WTC11 (cell line): ENCODE results near the gene CMTR1. TPM values are rescaled to one million over a fixed set of nuclear protein-coding genes. Genes with fewer than 3 reads are reported as not detected.

ENCODE experiments used
- ATAC-seq: fragments of 200-7000 bp; cut with Tn5 transposase; 2 replicates; pipeline ENCODE4 v1.10.0; 2021; ENCODE audit warnings: mild to moderate bottlenecking, moderate library complexity
- Bru-seq: library from RNA; stranded (reverse); fragments of 400-500 nt; gene quantifications from one replicate; lab custom pipeline; 2021; lab: Mats Ljungman, UMichigan
- CTCF ChIA-PET: fragments of 300-600 bp; sonication (Branson Sonifier 250); formaldehyde crosslinking; loops from one replicate; lab custom pipeline; 2021; ENCODE audit warnings: antibody characterized with exemption; lab: Charles Lee
- POLR2A ChIA-PET: fragments of 350-600 bp; sonication (Branson Sonifier 250); formaldehyde crosslinking; loops from one replicate; lab custom pipeline; 2021; ENCODE audit warnings: antibody characterized with exemption; lab: Charles Lee
- DNase-seq: peaks from one replicate; pipeline ENCODE4 v3.0.0; 2021; ENCODE audit warnings: low spot score
- H3K27ac Mint-ChIP-seq: 2 replicates; pipeline ENCODE4 v1.8.0; 2021; ENCODE audit warnings: mixed read lengths
- H3K27me3 Mint-ChIP-seq: 2 replicates; pipeline ENCODE4 v1.8.0; 2021; ENCODE audit warnings: low read depth, mild to moderate bottlenecking, moderate library complexity, mixed read lengths
- H3K36me3 Mint-ChIP-seq: 2 replicates; pipeline ENCODE4 v1.8.0; 2021; ENCODE audit warnings: mixed read lengths
- H3K4me1 Mint-ChIP-seq: 2 replicates; pipeline ENCODE4 v1.8.0; 2022; ENCODE audit warnings: mixed read lengths
- H3K4me3 Mint-ChIP-seq: 2 replicates; pipeline ENCODE4 v1.8.0; 2021; ENCODE audit warnings: mild to moderate bottlenecking, moderate library complexity, mixed read lengths
- H3K9me3 Mint-ChIP-seq: 2 replicates; pipeline ENCODE4 v1.8.0; 2021; ENCODE audit warnings: mixed read lengths
- CREB1 ChIP-seq: sonication (generic); formaldehyde crosslinking; IDR thresholded peaks from 2 replicates; pipeline ENCODE4 v1.8.0; 2023; ENCODE audit warnings: mild to moderate bottlenecking, missing genetic modification reagents
- HMGA2 ChIP-seq: fragments of 250-450 bp; sonication (Bioruptor Pico); IDR thresholded peaks from 2 replicates; pipeline ENCODE4 v1.4.0; 2021; ENCODE audit warnings: mild to moderate bottlenecking, moderate library complexity
- MXD4 ChIP-seq: fragments of 250-450 bp; sonication (Bioruptor Pico); IDR thresholded peaks from 2 replicates; pipeline ENCODE4 v1.8.0; 2021; ENCODE audit warnings: mild to moderate bottlenecking, moderate library complexity, borderline replicate concordance
- NR3C1 ChIP-seq: sonication (generic); formaldehyde crosslinking; conservative IDR thresholded peaks from 2 replicates; pipeline ENCODE4 v1.8.1; 2023; ENCODE audit warnings: low read depth, mild to moderate bottlenecking, missing genetic modification reagents
- PRRX2 ChIP-seq: fragments of 250-450 bp; sonication (Bioruptor Pico); IDR thresholded peaks from 2 replicates; pipeline ENCODE4 v1.8.0; 2021; ENCODE audit warnings: mild to moderate bottlenecking
- RELA ChIP-seq: sonication (generic); formaldehyde crosslinking; IDR thresholded peaks from 2 replicates; pipeline ENCODE4 v1.8.1; 2022; ENCODE audit warnings: missing genetic modification reagents, mild to moderate bottlenecking, borderline replicate concordance
- SMAD3 ChIP-seq: sonication (generic); formaldehyde crosslinking; IDR thresholded peaks from 2 replicates; pipeline ENCODE4 v1.8.0; 2022; ENCODE audit warnings: missing genetic modification reagents, mild to moderate bottlenecking, borderline replicate concordance
- TEAD4 ChIP-seq: sonication (generic); formaldehyde crosslinking; IDR thresholded peaks from 2 replicates; pipeline ENCODE4 v1.8.0; 2022; ENCODE audit warnings: mild to moderate bottlenecking, missing genetic modification reagents
- ZNF219 ChIP-seq: sonication (generic); formaldehyde crosslinking; IDR thresholded peaks from 2 replicates; pipeline ENCODE4 v1.8.0; 2023; ENCODE audit warnings: missing genetic modification reagents, mild to moderate bottlenecking, borderline replicate concordance
- ZNF671 ChIP-seq: fragments of 250-450 bp; sonication (Bioruptor Pico); IDR thresholded peaks from 2 replicates; pipeline ENCODE4 v1.8.0; 2021; ENCODE audit warnings: mild to moderate bottlenecking
- long read RNA-seq, 3 experiments: library from RNA in 1 of 3; library from capped mRNA in 1 of 3; library from polyadenylated mRNA in 1 of 3; unstranded in 2 of 3; stranded (forward) in 1 of 3; transcript quantifications; one replicate each; pipeline ENCODE4 v2.0.0, GENCODE V29; 2021
- total RNA-seq: library from RNA; stranded (reverse); gene quantifications from 3 replicates; pipeline ENCODE4 v1.2.3, GENCODE V29; 2021
- TF ChIP-seq, protein P1 (sequence below): sonication (generic); formaldehyde crosslinking; IDR thresholded peaks from 2 replicates; pipeline ENCODE4 v1.8.0; 2023; ENCODE audit warnings: missing genetic modification reagents, mild to moderate bottlenecking, borderline replicate concordance
- TF ChIP-seq, protein P2 (sequence below): sonication (generic); formaldehyde crosslinking; IDR thresholded peaks from 2 replicates; pipeline ENCODE4 v1.8.0; 2022; ENCODE audit warnings: mild to moderate bottlenecking, missing genetic modification reagents
- TF ChIP-seq, protein P3 (sequence below): sonication (generic); formaldehyde crosslinking; IDR thresholded peaks from 2 replicates; pipeline ENCODE4 v1.8.1; 2022; ENCODE audit warnings: mild to moderate bottlenecking, moderate library complexity, missing genetic modification reagents
- TF ChIP-seq, protein P4 (sequence below): sonication (generic); formaldehyde crosslinking; IDR thresholded peaks from 2 replicates; pipeline ENCODE4 v1.8.0; 2022; ENCODE audit warnings: missing genetic modification reagents
- TF ChIP-seq, protein P5 (sequence below): sonication (generic); formaldehyde crosslinking; IDR thresholded peaks from 2 replicates; pipeline ENCODE4 v1.8.1; 2023; ENCODE audit warnings: mild to moderate bottlenecking, missing genetic modification reagents

CMTR1 gene, protein sequence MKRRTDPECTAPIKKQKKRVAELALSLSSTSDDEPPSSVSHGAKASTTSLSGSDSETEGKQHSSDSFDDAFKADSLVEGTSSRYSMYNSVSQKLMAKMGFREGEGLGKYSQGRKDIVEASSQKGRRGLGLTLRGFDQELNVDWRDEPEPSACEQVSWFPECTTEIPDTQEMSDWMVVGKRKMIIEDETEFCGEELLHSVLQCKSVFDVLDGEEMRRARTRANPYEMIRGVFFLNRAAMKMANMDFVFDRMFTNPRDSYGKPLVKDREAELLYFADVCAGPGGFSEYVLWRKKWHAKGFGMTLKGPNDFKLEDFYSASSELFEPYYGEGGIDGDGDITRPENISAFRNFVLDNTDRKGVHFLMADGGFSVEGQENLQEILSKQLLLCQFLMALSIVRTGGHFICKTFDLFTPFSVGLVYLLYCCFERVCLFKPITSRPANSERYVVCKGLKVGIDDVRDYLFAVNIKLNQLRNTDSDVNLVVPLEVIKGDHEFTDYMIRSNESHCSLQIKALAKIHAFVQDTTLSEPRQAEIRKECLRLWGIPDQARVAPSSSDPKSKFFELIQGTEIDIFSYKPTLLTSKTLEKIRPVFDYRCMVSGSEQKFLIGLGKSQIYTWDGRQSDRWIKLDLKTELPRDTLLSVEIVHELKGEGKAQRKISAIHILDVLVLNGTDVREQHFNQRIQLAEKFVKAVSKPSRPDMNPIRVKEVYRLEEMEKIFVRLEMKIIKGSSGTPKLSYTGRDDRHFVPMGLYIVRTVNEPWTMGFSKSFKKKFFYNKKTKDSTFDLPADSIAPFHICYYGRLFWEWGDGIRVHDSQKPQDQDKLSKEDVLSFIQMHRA
- total RNA-seq (33.3 to 38.6 TPM (median 35.8 TPM) in 3 replicates), Bru-seq, nascent RNA (percentile 73 among the genes with signal in this experiment)
- long read RNA-seq, experiment 1, full-length matches to known transcripts, result 90 of 147 reads
- long read RNA-seq, experiment 1, partial matches to known transcripts, result 23 of 147 reads
- long read RNA-seq, experiment 1, other reads (novel, unspliced or antisense), result 34 of 147 reads
- long read RNA-seq, experiment 2, full-length matches to known transcripts, result 8 of 34 reads
- long read RNA-seq, experiment 2, partial matches to known transcripts, result 20 of 34 reads
- long read RNA-seq, experiment 2, other reads (novel, unspliced or antisense), result 6 of 34 reads
- long read RNA-seq, experiment 3, partial matches to known transcripts, result 0 of 2 reads
- long read RNA-seq, experiment 3, other reads (novel, unspliced or antisense), result 2 of 2 reads

DNA sequence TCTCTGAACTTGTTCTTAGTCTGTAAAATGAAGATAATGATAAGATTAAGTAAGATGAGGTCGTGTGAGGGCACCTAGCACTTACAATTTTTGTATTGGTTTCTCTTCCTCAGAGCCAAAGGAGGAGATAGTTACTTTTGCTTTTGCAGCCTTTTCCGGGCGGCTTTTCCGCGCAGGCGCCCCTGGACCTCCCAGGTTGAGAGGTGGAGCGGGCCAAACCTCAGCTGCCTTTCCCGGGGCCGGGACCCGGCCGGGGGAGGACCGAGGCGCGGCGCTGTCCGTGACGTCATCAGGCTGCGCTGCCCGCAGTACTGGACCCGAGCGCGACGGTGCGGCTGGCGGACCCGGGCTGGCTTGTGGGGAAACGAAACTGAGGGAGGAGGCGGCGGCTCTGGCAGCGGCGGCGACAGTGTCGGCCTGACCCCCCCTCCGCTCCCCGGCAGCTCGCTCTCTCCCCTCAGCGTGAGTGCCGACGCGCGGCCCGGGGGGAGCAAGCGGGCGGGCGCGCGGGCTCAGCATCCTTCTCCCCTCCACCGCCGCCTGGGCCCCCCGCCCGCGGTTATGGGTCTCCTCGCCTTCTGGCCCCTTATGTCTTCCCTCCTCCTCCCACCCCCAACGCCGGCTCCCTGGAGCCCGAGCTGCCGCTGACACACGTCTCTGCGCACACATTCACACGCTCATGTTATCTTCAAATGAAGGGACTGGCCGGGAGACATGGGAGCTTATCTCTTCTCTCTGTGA, at the start of gene CMTR1:
TSS of gene CMTR1 (plus strand) at position 306 of the 741 bp plus-strand sequence. CDS start 2,409 bp downstream, outside the sequence.
- DNase-seq (peak; percentile 96), ATAC-seq (peak; percentile 98)
- H3K27ac Mint-ChIP-seq, result peak within 1 kb of the TSS; percentile 70
- peak within 1 kb of the TSS; percentile 71 for H3K4me3 Mint-ChIP-seq
- ChIA-PET POLR2A (interaction anchor here (0.6 to 1.5 kb wide), 4 partner anchors 10 to 108 kb away, joined by 3 to 5 read pairs (median 3); no protein-coding TSS in a partner anchor), CTCF (interaction anchor here (0.8 to 1.8 kb wide), 2 partner anchors 83 to 215 kb away, joined by 3 to 7 read pairs; no protein-coding TSS in a partner anchor)
- H3K36me3 Mint-ChIP-seq, result peaks cover 6% of the 10 kb centered on the region
- no peaks in the 10 kb centered on the region; the same call in 1 of the 2 replicates for H3K27me3 Mint-ChIP-seq
- H3K9me3 Mint-ChIP-seq, result no peaks in the 10 kb centered on the region
- H3K4me1 Mint-ChIP-seq, result peaks cover 17% of the 10 kb centered on the region
- TF ChIP-seq SMAD3 (no peak), NR3C1 (no peak), HMGA2 (CRISPR knock-in tag) (no peak), RELA (CRISPR knock-in tag) (no peak), TEAD4 (CRISPR knock-in tag) (no peak), CREB1 (CRISPR knock-in tag) (peak; percentile 87; the same call in 1 of the 2 replicates), ZNF219 (CRISPR knock-in tag) (no peak), ZNF671 (CRISPR knock-in tag) (no peak), MXD4 (CRISPR knock-in tag) (no peak), PRRX2 (CRISPR knock-in tag) (no peak)
- TF ChIP-seq, protein P1, sequence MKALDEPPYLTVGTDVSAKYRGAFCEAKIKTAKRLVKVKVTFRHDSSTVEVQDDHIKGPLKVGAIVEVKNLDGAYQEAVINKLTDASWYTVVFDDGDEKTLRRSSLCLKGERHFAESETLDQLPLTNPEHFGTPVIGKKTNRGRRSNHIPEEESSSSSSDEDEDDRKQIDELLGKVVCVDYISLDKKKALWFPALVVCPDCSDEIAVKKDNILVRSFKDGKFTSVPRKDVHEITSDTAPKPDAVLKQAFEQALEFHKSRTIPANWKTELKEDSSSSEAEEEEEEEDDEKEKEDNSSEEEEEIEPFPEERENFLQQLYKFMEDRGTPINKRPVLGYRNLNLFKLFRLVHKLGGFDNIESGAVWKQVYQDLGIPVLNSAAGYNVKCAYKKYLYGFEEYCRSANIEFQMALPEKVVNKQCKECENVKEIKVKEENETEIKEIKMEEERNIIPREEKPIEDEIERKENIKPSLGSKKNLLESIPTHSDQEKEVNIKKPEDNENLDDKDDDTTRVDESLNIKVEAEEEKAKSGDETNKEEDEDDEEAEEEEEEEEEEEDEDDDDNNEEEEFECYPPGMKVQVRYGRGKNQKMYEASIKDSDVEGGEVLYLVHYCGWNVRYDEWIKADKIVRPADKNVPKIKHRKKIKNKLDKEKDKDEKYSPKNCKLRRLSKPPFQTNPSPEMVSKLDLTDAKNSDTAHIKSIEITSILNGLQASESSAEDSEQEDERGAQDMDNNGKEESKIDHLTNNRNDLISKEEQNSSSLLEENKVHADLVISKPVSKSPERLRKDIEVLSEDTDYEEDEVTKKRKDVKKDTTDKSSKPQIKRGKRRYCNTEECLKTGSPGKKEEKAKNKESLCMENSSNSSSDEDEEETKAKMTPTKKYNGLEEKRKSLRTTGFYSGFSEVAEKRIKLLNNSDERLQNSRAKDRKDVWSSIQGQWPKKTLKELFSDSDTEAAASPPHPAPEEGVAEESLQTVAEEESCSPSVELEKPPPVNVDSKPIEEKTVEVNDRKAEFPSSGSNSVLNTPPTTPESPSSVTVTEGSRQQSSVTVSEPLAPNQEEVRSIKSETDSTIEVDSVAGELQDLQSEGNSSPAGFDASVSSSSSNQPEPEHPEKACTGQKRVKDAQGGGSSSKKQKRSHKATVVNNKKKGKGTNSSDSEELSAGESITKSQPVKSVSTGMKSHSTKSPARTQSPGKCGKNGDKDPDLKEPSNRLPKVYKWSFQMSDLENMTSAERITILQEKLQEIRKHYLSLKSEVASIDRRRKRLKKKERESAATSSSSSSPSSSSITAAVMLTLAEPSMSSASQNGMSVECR (CRISPR knock-in tag), result peak; percentile 90; the same call in 1 of the 2 replicates
- TF ChIP-seq, protein P2, sequence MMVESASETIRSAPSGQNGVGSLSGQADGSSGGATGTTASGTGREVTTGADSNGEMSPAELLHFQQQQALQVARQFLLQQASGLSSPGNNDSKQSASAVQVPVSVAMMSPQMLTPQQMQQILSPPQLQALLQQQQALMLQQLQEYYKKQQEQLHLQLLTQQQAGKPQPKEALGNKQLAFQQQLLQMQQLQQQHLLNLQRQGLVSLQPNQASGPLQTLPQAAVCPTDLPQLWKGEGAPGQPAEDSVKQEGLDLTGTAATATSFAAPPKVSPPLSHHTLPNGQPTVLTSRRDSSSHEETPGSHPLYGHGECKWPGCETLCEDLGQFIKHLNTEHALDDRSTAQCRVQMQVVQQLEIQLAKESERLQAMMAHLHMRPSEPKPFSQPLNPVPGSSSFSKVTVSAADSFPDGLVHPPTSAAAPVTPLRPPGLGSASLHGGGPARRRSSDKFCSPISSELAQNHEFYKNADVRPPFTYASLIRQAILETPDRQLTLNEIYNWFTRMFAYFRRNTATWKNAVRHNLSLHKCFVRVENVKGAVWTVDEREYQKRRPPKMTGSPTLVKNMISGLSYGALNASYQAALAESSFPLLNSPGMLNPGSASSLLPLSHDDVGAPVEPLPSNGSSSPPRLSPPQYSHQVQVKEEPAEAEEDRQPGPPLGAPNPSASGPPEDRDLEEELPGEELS, result peak; percentile 66; the same call in 1 of the 2 replicates
- TF ChIP-seq, protein P3, sequence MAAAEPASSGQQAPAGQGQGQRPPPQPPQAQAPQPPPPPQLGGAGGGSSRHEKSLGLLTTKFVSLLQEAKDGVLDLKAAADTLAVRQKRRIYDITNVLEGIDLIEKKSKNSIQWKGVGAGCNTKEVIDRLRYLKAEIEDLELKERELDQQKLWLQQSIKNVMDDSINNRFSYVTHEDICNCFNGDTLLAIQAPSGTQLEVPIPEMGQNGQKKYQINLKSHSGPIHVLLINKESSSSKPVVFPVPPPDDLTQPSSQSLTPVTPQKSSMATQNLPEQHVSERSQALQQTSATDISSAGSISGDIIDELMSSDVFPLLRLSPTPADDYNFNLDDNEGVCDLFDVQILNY (CRISPR knock-in tag), result peak; percentile 83
- TF ChIP-seq, protein P4, sequence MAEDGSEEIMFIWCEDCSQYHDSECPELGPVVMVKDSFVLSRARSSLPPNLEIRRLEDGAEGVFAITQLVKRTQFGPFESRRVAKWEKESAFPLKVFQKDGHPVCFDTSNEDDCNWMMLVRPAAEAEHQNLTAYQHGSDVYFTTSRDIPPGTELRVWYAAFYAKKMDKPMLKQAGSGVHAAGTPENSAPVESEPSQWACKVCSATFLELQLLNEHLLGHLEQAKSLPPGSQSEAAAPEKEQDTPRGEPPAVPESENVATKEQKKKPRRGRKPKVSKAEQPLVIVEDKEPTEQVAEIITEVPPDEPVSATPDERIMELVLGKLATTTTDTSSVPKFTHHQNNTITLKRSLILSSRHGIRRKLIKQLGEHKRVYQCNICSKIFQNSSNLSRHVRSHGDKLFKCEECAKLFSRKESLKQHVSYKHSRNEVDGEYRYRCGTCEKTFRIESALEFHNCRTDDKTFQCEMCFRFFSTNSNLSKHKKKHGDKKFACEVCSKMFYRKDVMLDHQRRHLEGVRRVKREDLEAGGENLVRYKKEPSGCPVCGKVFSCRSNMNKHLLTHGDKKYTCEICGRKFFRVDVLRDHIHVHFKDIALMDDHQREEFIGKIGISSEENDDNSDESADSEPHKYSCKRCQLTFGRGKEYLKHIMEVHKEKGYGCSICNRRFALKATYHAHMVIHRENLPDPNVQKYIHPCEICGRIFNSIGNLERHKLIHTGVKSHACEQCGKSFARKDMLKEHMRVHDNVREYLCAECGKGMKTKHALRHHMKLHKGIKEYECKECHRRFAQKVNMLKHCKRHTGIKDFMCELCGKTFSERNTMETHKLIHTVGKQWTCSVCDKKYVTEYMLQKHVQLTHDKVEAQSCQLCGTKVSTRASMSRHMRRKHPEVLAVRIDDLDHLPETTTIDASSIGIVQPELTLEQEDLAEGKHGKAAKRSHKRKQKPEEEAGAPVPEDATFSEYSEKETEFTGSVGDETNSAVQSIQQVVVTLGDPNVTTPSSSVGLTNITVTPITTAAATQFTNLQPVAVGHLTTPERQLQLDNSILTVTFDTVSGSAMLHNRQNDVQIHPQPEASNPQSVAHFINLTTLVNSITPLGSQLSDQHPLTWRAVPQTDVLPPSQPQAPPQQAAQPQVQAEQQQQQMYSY (CRISPR knock-in tag), result no peak
- TF ChIP-seq, protein P5, sequence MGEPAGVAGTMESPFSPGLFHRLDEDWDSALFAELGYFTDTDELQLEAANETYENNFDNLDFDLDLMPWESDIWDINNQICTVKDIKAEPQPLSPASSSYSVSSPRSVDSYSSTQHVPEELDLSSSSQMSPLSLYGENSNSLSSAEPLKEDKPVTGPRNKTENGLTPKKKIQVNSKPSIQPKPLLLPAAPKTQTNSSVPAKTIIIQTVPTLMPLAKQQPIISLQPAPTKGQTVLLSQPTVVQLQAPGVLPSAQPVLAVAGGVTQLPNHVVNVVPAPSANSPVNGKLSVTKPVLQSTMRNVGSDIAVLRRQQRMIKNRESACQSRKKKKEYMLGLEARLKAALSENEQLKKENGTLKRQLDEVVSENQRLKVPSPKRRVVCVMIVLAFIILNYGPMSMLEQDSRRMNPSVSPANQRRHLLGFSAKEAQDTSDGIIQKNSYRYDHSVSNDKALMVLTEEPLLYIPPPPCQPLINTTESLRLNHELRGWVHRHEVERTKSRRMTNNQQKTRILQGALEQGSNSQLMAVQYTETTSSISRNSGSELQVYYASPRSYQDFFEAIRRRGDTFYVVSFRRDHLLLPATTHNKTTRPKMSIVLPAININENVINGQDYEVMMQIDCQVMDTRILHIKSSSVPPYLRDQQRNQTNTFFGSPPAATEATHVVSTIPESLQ (CRISPR knock-in tag), result no peak
